Measurements from ENCODE around the gene VWA5B2.

The VWA5B2 gene

DNA sequence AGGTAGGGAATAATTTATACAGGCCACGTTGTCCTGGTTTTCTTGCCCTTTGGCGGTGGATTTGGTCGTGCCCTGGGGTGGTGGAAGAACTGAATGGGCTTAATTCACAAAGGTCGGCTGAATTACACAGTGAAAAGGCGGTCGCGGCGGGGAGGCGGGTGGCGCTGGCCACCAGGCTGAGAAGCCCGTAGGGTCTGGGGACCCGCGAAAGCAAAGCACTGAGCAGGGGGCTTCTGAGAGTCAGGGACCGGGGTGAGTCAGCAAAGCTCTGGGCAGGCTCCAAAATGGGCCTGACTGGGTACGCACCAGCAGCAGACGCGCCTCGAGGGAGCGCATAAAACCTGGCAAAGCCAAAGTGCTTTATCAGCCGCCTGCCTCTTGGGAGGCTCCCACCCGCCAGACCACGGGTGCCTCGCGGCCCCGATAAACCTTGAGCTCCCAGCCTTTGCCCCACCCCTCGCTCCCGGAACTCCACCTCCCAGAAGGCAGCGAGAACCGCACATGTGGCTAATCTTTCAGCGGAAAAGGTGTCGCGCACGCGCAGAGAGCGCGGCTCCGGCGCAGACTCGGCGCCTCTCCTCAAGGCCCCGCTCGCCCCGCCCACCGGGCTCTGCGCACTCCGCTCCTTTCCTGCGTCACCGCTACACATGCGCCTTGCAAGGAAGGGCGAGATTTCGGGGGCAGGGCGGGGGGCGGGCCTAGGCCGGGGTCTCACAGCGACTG is 43.8 kb upstream of the VWA5B2 start (continued):
- TF ChIP-seq, protein P1, sequence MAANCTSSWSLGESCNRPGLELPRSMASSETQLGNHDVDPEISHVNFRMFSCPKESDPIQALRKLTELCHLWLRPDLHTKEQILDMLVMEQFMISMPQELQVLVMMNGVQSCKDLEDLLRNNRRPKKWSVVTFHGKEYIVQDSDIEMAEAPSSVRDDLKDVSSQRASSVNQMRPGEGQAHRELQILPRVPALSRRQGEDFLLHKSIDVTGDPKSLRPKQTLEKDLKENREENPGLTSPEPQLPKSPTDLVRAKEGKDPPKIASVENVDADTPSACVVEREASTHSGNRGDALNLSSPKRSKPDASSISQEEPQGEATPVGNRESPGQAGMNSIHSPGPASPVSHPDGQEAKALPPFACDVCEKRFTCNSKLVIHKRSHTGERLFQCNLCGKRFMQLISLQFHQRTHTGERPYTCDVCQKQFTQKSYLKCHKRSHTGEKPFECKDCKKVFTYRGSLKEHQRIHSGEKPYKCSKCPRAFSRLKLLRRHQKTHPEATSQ (tag by site-specific recombination; IDR thresholded peaks at IDR 0.05) = no peak
- no peak for TF ChIP-seq ZNF416 (tag by site-specific recombination; IDR thresholded peaks at IDR 0.05)
- TF ChIP-seq ZNF426 (tag by site-specific recombination; IDR thresholded peaks at IDR 0.05) = no peak
- no peak for TF ChIP-seq ZFP41 (tag by site-specific recombination; IDR thresholded peaks at IDR 0.05; ENCODE audit: borderline replicate concordance)
- peak; percentile 42; the same call in 1 of the 2 replicates for TF ChIP-seq ZNF324 (tag by site-specific recombination; IDR thresholded peaks at IDR 0.05)
- peak; percentile 56; the same call in 1 of the 2 replicates for TF ChIP-seq ZFP37 (tag by site-specific recombination; IDR thresholded peaks at IDR 0.05)
- TF ChIP-seq ZNF404 (tag by site-specific recombination; IDR thresholded peaks at IDR 0.05) = no peak
- TF ChIP-seq PRDM1 (tag by site-specific recombination; IDR thresholded peaks at IDR 0.05) = no peak
- TF ChIP-seq ZNF776 (tag by site-specific recombination; IDR thresholded peaks at IDR 0.05; ENCODE audit: borderline replicate concordance) = no peak
- peak; percentile 87 for TF ChIP-seq ZNF423 (tag by site-specific recombination; IDR thresholded peaks at IDR 0.05)
- peak; percentile 80 for TF ChIP-seq GLIS1 (tag by site-specific recombination; IDR thresholded peaks at IDR 0.05)
- 0 out of 2 replicates have a peak, but pooled peaks have one; percentile 61 for TF ChIP-seq ZEB2 (tag by site-specific recombination; IDR thresholded peaks at IDR 0.05)
- TF ChIP-seq ZNF2 (tag by site-specific recombination; IDR thresholded peaks at IDR 0.05) = no peak
- TF ChIP-seq ZNF701 (tag by site-specific recombination; IDR thresholded peaks at IDR 0.05) = no peak
- no peak for TF ChIP-seq ZNF837 (tag by site-specific recombination; IDR thresholded peaks at IDR 0.05)
- peak; percentile 61; the same call in 1 of the 2 replicates for TF ChIP-seq KLF8 (tag by site-specific recombination; IDR thresholded peaks at IDR 0.05)
- no peak for TF ChIP-seq ZNF274 (IDR thresholded peaks at IDR 0.05; ENCODE audit: low read length)
- no peak for TF ChIP-seq ZNF274 (tag by site-specific recombination; IDR thresholded peaks at IDR 0.05; ENCODE audit: borderline replicate concordance)
- TF ChIP-seq ZNF138 (tag by site-specific recombination; IDR thresholded peaks at IDR 0.05; ENCODE audit: borderline replicate concordance) = no peak
- peak; percentile 77 for TF ChIP-seq SP3 (tag by site-specific recombination; IDR thresholded peaks at IDR 0.05)
- TF ChIP-seq HOXD13 (CRISPR knock-in tag; IDR thresholded peaks at IDR 0.05; ENCODE audit: borderline replicate concordance) = no peak
- TF ChIP-seq ZNF146 (tag by site-specific recombination; IDR thresholded peaks at IDR 0.05) = no peak
- TF ChIP-seq ZNF391 (tag by site-specific recombination; IDR thresholded peaks at IDR 0.05; ENCODE audit: borderline replicate concordance, low read depth) = no peak
- TF ChIP-seq ZNF221 (tag by site-specific recombination; IDR thresholded peaks at IDR 0.05; ENCODE audit: borderline replicate concordance) = no peak
- TF ChIP-seq ZNF184 (tag by site-specific recombination; IDR thresholded peaks at IDR 0.05) = 0 out of 2 replicates have a peak, but pooled peaks have one; percentile 17
- TF ChIP-seq, protein P2, sequence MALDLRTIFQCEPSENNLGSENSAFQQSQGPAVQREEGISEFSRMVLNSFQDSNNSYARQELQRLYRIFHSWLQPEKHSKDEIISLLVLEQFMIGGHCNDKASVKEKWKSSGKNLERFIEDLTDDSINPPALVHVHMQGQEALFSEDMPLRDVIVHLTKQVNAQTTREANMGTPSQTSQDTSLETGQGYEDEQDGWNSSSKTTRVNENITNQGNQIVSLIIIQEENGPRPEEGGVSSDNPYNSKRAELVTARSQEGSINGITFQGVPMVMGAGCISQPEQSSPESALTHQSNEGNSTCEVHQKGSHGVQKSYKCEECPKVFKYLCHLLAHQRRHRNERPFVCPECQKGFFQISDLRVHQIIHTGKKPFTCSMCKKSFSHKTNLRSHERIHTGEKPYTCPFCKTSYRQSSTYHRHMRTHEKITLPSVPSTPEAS (tag by site-specific recombination; IDR thresholded peaks at IDR 0.05) = no peak
- TF ChIP-seq ZNF121 (tag by site-specific recombination; IDR thresholded peaks at IDR 0.05) = no peak
- peak; percentile 94 for TF ChIP-seq SP2 (tag by site-specific recombination; IDR thresholded peaks at IDR 0.05)
- peak; percentile 61 for TF ChIP-seq SP7 (tag by site-specific recombination; IDR thresholded peaks at IDR 0.05)
- no peak for TF ChIP-seq ZNF623 (tag by site-specific recombination; IDR thresholded peaks at IDR 0.05)
- no peak for TF ChIP-seq ZNF664 (tag by site-specific recombination; IDR thresholded peaks at IDR 0.05)
- TF ChIP-seq ZNF76 (tag by site-specific recombination; IDR thresholded peaks at IDR 0.05; ENCODE audit: borderline replicate concordance, low read depth) = peak; percentile 87
- TF ChIP-seq, protein P3, sequence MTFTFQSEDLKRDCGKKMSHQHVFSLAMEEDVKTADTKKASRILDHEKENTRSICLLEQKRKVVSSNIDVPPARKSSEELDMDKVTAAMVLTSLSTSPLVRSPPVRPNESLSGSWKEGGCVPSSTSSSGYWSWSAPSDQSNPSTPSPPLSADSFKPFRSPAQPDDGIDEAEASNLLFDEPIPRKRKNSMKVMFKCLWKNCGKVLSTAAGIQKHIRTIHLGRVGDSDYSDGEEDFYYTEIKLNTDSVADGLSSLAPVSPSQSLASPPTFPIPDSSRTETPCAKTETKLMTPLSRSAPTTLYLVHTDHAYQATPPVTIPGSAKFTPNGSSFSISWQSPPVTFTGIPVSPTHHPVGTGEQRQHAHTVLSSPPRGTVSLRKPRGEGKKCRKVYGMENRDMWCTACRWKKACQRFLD (tag by site-specific recombination; IDR thresholded peaks at IDR 0.05) = no peak
- TF ChIP-seq MYNN (tag by site-specific recombination; IDR thresholded peaks at IDR 0.05; ENCODE audit: borderline replicate concordance) = no peak

Measured in HEK293 (cell line).